Memory B cell (primary cell): ENCODE measurements around the gene EVPLL.
"Not testable (repeated sequence)": the region's sequence is repeated elsewhere in the genome, so short reads cannot be mapped to it uniquely, and the experiment has no call there.

Experiments used
- ATAC-seq: fragments of 150-1000 bp; cut with Tn5 transposase; 2 replicates; pipeline ENCODE4 v1.10.0; 2021; ENCODE audit warnings: low read depth, mild to moderate bottlenecking, moderate library complexity
- DNase-seq, 2 donors: peaks; one replicate each; pipeline ENCODE4 v3.0.0; 2022; ENCODE audit warnings: low spot score in 2 of 2
- H3K27ac Mint-ChIP-seq: one replicate; pipeline ENCODE4 v1.8.0; 2022; ENCODE audit warnings: mild to moderate bottlenecking, moderate library complexity, mixed read lengths
- H3K27me3 Mint-ChIP-seq: one replicate; pipeline ENCODE4 v1.8.0; 2022; ENCODE audit warnings: mixed read lengths
- H3K36me3 Mint-ChIP-seq: one replicate; pipeline ENCODE4 v1.8.0; 2022; ENCODE audit warnings: mild to moderate bottlenecking, mixed read lengths
- H3K4me1 Mint-ChIP-seq: one replicate; pipeline ENCODE4 v1.8.0; 2022; ENCODE audit warnings: mixed read lengths
- H3K4me3 Mint-ChIP-seq: one replicate; pipeline ENCODE4 v1.8.0; 2022; ENCODE audit warnings: mild to moderate bottlenecking, moderate library complexity, mixed read lengths
- H3K9me3 Mint-ChIP-seq: one replicate; pipeline ENCODE4 v1.8.0; 2022; ENCODE audit warnings: mixed read lengths

Gene EVPLL

GRCh38 chr17:18377437-18378204 is at the start of gene EVPLL:
Gene EVPLL (plus strand): TSS chr17:18377778. CDS start chr17:18380938, 3,160 bp downstream.
- Mint-ChIP-seq H3K9me3 (peaks cover 2% of the 10 kb centered on the region), H3K27me3 (peaks cover 14% of the 10 kb centered on the region), H3K36me3 (peaks cover 4% of the 10 kb centered on the region), H3K4me3 (no peak within 1 kb of the TSS), H3K27ac (no peak within 1 kb of the TSS), H3K4me1 (peaks cover 14% of the 10 kb centered on the region)
- DNase-seq (no peak), ATAC-seq (peak; percentile 53)

- H3K4me3 Mint-ChIP-seq: no peak overlapping the region
- H3K36me3 Mint-ChIP-seq: peaks cover 22% of the 10 kb centered on the region
- DNase-seq (no peak), ATAC-seq (no peak)
- no peaks in the 10 kb centered on the region for H3K27me3 Mint-ChIP-seq
- H3K27ac Mint-ChIP-seq: no peak overlapping the region
- H3K9me3 Mint-ChIP-seq: no peaks in the 10 kb centered on the region
- peaks cover 11% of the 10 kb centered on the region for H3K4me1 Mint-ChIP-seq
Observed at GRCh38 chr17:18328643-18329204, 48.9 kb upstream of the EVPLL start.

DNA sequence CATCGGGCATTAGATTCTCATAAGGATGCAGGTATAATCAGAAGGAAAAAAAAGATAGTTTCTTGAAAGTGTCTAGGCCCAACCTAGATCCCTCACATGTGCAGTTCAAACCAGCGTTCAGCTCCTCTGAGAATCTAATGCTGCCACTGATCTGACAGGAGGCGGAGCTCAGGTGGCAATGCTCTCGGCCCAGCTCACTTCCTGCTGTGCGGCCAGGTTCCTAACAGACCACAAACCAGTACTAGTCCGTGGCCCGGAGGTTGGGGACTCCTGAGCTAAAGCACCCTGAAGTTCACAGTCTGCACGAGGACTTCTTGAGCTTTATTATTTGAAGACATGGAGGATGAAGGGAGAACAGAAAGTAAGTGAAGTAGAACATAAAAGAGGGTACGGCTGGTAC is 45.7 kb upstream of the EVPLL start:
- H3K27ac Mint-ChIP-seq: no peak overlapping the region
- ATAC-seq: no peak
- no peaks in the 10 kb centered on the region for H3K9me3 Mint-ChIP-seq
- no peak for DNase-seq
- no peaks in the 10 kb centered on the region for H3K27me3 Mint-ChIP-seq
- H3K36me3 Mint-ChIP-seq: peaks cover 11% of the 10 kb centered on the region
- no peak overlapping the region for H3K4me3 Mint-ChIP-seq
- no peaks in the 10 kb centered on the region for H3K4me1 Mint-ChIP-seq

DNA sequence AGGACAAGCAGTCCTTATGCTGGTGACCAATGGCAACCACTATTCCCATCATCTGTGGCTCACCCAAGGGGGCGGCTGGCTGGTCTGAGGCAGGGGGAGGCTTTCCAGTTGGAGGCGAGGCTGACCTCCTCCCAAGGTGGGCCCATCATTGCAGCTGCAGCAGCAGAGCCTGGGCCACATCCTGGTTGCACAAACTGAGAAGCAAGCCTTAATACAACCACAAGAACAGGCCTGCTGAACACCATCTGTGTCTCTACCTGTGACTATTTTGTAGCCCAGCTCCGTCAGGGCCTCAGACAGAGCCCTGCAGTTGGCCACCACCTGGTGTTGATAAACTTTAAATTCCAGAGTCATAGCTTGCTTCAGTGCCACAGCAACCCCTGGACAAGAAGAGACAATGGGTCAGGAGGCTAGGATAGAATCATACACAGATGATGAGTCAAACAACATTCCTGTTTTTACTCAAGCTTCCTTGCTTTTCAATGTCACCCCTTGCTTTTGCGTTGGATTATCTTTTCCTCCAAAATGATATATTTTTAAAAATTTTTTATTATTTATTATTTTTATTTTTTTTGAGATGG is 44.6 kb upstream of the EVPLL start:
- Mint-ChIP-seq H3K4me3 (no peak overlapping the region), H3K27me3 (no peaks in the 10 kb centered on the region), H3K27ac (no peak overlapping the region), H3K4me1 (no peaks in the 10 kb centered on the region), H3K9me3 (no peaks in the 10 kb centered on the region), H3K36me3 (peaks cover 11% of the 10 kb centered on the region)
- no peak for DNase-seq
- no peak for ATAC-seq

DNA sequence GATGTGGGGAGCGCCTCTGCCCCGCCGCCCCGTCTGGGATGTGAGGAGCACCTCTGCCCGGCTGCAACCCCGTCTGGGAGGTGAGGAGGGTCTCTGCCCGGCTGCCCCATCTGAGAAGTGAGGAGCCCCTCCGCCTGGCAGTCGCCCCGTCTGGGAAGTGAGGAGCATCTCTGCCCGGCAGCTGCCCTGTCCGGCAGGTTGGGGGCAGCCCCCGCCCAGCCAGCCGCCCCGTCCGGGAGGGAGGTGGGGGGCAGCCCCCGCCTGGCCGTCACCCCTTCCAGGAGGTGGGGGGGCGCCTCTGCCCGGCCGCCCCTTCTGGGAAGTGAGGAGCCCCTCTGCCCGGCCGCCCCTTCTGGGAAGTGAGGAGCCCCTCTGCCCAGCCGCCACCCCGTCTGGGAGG is 39.4 kb upstream of the EVPLL start:
- not testable (repeated sequence) for H3K9me3 Mint-ChIP-seq, H3K36me3 Mint-ChIP-seq, H3K27ac Mint-ChIP-seq, H3K27me3 Mint-ChIP-seq, DNase-seq, H3K4me3 Mint-ChIP-seq, ATAC-seq, H3K4me1 Mint-ChIP-seq

DNA sequence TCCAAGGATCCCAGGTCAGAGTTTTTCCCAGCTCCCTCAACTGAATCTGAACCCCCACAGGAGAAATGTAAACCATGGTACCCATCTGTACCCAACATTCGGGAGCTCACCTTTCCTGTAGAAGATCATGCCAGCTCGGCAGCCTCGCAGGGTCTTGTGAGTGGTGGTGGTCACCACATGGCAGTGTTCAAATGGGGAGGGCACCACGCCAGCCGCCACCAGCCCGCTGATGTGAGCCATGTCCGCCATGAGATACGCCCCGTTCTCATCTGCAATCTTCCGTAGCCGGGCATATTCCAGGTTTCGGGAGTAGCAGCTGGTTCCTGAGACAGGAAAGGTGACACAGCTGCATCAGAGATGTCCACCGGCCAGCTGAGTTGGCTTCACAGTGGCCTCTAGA is 37.6 kb upstream of the EVPLL start:
- ATAC-seq (no peak), DNase-seq (no peak)
- Mint-ChIP-seq H3K36me3 (peaks cover 9% of the 10 kb centered on the region), H3K4me1 (no peaks in the 10 kb centered on the region), H3K27me3 (no peaks in the 10 kb centered on the region), H3K27ac (no peak overlapping the region), H3K4me3 (no peak overlapping the region), H3K9me3 (no peaks in the 10 kb centered on the region)

GRCh38 chr17:18344021-18344420 is 33.6 kb upstream of the EVPLL start:
- no peak for DNase-seq
- Mint-ChIP-seq H3K27ac (no peak overlapping the region), H3K4me1 (no peaks in the 10 kb centered on the region), H3K4me3 (no peak overlapping the region), H3K36me3 (peaks cover 19% of the 10 kb centered on the region), H3K9me3 (no peaks in the 10 kb centered on the region), H3K27me3 (no peaks in the 10 kb centered on the region)
- no peak for ATAC-seq

DNA sequence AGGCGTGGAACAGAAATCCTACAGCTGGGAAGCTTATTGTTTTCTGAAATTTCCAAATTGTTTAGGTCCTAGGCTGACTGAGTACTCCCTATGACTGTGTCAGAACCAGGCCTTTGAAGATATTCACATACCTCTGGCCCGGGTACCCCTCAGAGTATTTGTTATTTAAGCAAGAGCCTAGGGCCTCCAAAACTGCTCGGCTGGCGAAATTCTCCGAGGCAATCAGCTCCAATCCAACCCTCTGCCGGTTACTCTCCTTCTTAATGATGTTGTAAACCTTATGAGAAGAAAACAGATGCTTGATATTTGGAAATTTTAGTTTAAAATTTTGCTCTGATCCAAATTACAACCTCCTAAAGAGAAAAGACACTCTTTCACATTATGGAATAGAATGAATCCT is 24.0 kb upstream of the EVPLL start:
- Mint-ChIP-seq H3K27ac (no peak overlapping the region), H3K36me3 (peaks cover 14% of the 10 kb centered on the region), H3K4me1 (no peaks in the 10 kb centered on the region), H3K27me3 (no peaks in the 10 kb centered on the region), H3K4me3 (no peak overlapping the region), H3K9me3 (no peaks in the 10 kb centered on the region)
- no peak for DNase-seq
- ATAC-seq: no peak

GRCh38 chr17:18356624-18357023 is 21.0 kb upstream of the EVPLL start:
- no peaks in the 10 kb centered on the region for H3K4me1 Mint-ChIP-seq
- H3K4me3 Mint-ChIP-seq: no peak overlapping the region
- no peaks in the 10 kb centered on the region for H3K9me3 Mint-ChIP-seq
- DNase-seq (no peak), ATAC-seq (no peak)
- no peak overlapping the region for H3K27ac Mint-ChIP-seq
- H3K27me3 Mint-ChIP-seq: no peaks in the 10 kb centered on the region
- peaks cover 14% of the 10 kb centered on the region for H3K36me3 Mint-ChIP-seq

DNA sequence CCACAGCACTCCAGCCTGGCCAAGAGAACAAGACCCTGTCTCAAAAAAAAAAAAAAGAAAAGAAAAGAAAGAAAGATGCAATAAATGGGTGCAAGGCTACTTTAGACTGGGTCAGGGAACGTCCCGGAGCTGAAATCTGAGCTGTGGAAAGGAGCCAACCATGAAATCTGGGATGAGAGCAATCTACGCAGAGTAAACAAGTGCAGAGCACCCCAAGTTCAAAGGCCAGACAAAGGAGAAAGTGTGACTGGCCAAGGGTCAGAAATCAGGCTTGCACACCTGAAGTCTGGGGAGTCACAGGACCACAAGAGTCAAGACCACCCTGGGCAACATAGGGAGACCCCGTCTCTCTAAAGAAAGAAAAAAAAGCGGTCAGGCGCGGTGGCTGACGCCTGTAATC is 17.1 kb upstream of the EVPLL start:
- Mint-ChIP-seq H3K27me3 (no peaks in the 10 kb centered on the region), H3K4me3 (no peak overlapping the region), H3K36me3 (peaks cover 3% of the 10 kb centered on the region), H3K9me3 (no peaks in the 10 kb centered on the region), H3K27ac (no peak overlapping the region), H3K4me1 (peaks cover 12% of the 10 kb centered on the region)
- ATAC-seq (no peak), DNase-seq (no peak)

- Mint-ChIP-seq H3K27ac (no peak overlapping the region), H3K4me3 (peak overlapping the region; percentile 98), H3K4me1 (peaks cover 12% of the 10 kb centered on the region), H3K9me3 (no peaks in the 10 kb centered on the region), H3K36me3 (no peaks in the 10 kb centered on the region), H3K27me3 (no peaks in the 10 kb centered on the region)
- ATAC-seq: no peak
- no peak for DNase-seq
Observed at GRCh38 chr17:18361837-18362697, 15.5 kb upstream of the EVPLL start.

GRCh38 chr17:18362698-18363100 is 14.9 kb upstream of the EVPLL start:
- ATAC-seq: no peak
- no peak for DNase-seq
- peak overlapping the region; percentile 11 for H3K27ac Mint-ChIP-seq
- H3K4me1 Mint-ChIP-seq: peaks cover 12% of the 10 kb centered on the region
- H3K27me3 Mint-ChIP-seq: no peaks in the 10 kb centered on the region
- peak overlapping the region; percentile 98 for H3K4me3 Mint-ChIP-seq
- H3K9me3 Mint-ChIP-seq: no peaks in the 10 kb centered on the region
- no peaks in the 10 kb centered on the region for H3K36me3 Mint-ChIP-seq

GRCh38 chr17:18363101-18364049 is 14.2 kb upstream of the EVPLL start, which contains the start of gene SHMT1:
Gene SHMT1 (minus strand): TSS chr17:18363550. CDS start chr17:18355981, 7,569 bp downstream.
- ATAC-seq: peak; percentile 100
- H3K4me1 Mint-ChIP-seq: peaks cover 12% of the 10 kb centered on the region
- no peaks in the 10 kb centered on the region for H3K9me3 Mint-ChIP-seq
- no peaks in the 10 kb centered on the region for H3K36me3 Mint-ChIP-seq
- peak within 1 kb of the TSS; percentile 98 for H3K4me3 Mint-ChIP-seq
- H3K27me3 Mint-ChIP-seq: peaks cover under 1% of the 10 kb centered on the region
- peak; percentile 83 to 85 for DNase-seq
- peak within 1 kb of the TSS; percentile 60 for H3K27ac Mint-ChIP-seq
